Lower lobe of right lung (tissue), 2 donors: ENCODE data around the gene MTERF4. TPM values are rescaled to one million over a fixed set of nuclear protein-coding genes. Genes with fewer than 3 reads are reported as not detected.

Source experiments
- ATAC-seq, 2 donors: fragments of 200-7000 bp; cut with Tn5 transposase; one replicate each; pipeline ENCODE4 v1.9.1; 2020 to 2022; ENCODE audit warnings: mild to moderate bottlenecking in 2 of 2, moderate library complexity in 2 of 2
- DNase-seq: peaks from one replicate; pipeline ENCODE4 v3.0.0-alpha.2; 2020
- H3K27ac ChIP-seq: fragments of 200-600 bp; one replicate; pipeline ENCODE4 v1.8.0; 2022
- H3K27me3 ChIP-seq: fragments of 200-600 bp; one replicate; pipeline ENCODE4 v1.8.0; 2022; ENCODE audit warnings: low read depth
- H3K36me3 ChIP-seq: fragments of 200-600 bp; one replicate; pipeline ENCODE4 v1.8.0; 2022; ENCODE audit warnings: mild to moderate bottlenecking
- H3K4me1 ChIP-seq: fragments of 200-600 bp; one replicate; pipeline ENCODE4 v1.8.0; 2022
- H3K4me3 ChIP-seq: fragments of 200-600 bp; one replicate; pipeline ENCODE4 v1.8.0; 2022; ENCODE audit warnings: mild to moderate bottlenecking
- H3K9me3 ChIP-seq: fragments of 200-600 bp; one replicate; pipeline ENCODE4 v1.8.0; 2022
- intact Hi-C: fragments of 100-400 bp; cut with DNase I; formaldehyde crosslinking; loops from one replicate; pipeline ENCODE4 v1.11.0; 2022
- total RNA-seq: library from RNA; stranded (reverse); fragmentation: NEBNext Ultra II Directional; extraction: Animal tissue kit (Norgen Biotek cat#: 25700); gene quantifications from one replicate; pipeline ENCODE4 v1.2.1, GENCODE V29; 2021
- TF ChIP-seq, protein P1 (sequence below): fragments of 200-600 bp; IDR thresholded peaks from one replicate; pipeline ENCODE4 v1.8.0; 2022; ENCODE audit warnings: antibody characterized with exemption, mild to moderate bottlenecking
- donor health status: DM: no; HTN: yes; CAD: no; lungs with severe emphysema.

The MTERF4 gene
- total RNA-seq, 1 donor from 2014 or later: 32.0 TPM

DNA sequence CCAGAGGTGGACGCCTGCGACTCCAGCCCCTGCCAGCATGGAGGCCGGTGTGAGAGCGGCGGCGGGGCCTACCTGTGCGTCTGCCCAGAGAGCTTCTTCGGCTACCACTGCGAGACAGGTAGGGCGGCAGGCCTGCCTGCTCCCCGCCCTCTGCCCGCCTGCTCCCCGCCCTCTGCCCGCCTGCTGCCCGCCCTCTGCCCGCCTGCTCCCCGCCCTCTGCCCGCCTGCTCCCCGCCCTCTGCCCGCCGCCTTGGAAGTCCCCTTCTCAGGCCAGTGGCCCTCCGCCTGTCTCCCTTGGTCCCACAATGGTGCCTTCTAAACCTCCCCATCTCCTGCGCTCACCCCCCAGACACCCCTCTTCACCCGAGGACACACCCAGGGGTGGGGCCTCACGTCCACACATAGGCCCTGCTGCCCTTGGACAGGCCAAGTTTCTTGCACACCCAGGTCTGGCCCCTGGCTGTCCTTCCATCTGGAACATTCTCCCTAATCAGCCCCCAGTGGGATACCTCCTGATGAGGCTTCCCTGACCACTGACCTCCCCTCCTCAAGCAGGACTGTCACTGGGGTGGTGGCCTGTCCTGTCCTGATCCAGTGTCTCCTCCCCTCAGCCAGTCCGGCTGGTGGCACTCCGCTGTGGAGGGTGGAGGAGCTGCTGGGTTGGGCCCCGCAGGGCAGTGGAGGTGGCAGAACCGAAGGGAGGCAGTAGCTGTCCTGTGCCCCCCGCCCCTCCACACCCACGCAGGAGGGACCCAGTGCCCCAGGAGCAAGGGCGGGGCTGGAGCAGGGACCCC is 37.9 kb downstream of the MTERF4 start:
- intact Hi-C loops: no loop called here
- ATAC-seq (peak; percentile 89 to 91), DNase-seq (peak; percentile 71)
- Histone ChIP-seq H3K27ac (no peak overlapping the region), H3K36me3 (peaks cover 43% of the 10 kb centered on the region), H3K4me3 (peak overlapping the region; percentile 38), H3K4me1 (peaks cover 7% of the 10 kb centered on the region), H3K9me3 (no peaks in the 10 kb centered on the region), H3K27me3 (no peaks in the 10 kb centered on the region)
- TF ChIP-seq, protein P1, sequence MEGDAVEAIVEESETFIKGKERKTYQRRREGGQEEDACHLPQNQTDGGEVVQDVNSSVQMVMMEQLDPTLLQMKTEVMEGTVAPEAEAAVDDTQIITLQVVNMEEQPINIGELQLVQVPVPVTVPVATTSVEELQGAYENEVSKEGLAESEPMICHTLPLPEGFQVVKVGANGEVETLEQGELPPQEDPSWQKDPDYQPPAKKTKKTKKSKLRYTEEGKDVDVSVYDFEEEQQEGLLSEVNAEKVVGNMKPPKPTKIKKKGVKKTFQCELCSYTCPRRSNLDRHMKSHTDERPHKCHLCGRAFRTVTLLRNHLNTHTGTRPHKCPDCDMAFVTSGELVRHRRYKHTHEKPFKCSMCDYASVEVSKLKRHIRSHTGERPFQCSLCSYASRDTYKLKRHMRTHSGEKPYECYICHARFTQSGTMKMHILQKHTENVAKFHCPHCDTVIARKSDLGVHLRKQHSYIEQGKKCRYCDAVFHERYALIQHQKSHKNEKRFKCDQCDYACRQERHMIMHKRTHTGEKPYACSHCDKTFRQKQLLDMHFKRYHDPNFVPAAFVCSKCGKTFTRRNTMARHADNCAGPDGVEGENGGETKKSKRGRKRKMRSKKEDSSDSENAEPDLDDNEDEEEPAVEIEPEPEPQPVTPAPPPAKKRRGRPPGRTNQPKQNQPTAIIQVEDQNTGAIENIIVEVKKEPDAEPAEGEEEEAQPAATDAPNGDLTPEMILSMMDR: no peak

DNA sequence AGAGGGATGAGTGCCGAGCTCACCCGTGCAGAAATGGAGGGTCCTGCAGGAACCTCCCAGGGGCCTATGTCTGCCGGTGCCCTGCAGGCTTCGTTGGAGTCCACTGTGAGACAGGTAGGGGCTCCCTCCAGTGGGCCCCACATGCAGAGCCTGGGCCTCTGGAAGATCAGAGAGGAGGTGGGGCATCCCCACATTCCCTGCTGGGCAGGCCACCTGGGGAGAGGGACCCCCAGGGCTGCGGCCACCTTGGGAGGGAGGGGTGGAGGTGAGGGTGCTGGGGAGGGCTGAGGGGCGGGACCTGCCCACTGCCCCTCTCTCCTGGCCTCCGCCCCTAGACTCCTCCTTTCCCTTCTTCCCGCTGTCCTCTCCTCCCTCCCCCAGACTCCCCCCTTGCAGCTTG is 38.5 kb downstream of the MTERF4 start:
- Histone ChIP-seq H3K4me1 (peaks cover 7% of the 10 kb centered on the region), H3K27me3 (no peaks in the 10 kb centered on the region), H3K36me3 (peaks cover 37% of the 10 kb centered on the region), H3K27ac (no peak overlapping the region), H3K9me3 (no peaks in the 10 kb centered on the region), H3K4me3 (peak overlapping the region; percentile 38)
- DNase-seq (peak; percentile 46), ATAC-seq (peak; percentile 46 to 50)
- TF ChIP-seq, protein P1: no peak
- intact Hi-C loops: no loop called here

DNA sequence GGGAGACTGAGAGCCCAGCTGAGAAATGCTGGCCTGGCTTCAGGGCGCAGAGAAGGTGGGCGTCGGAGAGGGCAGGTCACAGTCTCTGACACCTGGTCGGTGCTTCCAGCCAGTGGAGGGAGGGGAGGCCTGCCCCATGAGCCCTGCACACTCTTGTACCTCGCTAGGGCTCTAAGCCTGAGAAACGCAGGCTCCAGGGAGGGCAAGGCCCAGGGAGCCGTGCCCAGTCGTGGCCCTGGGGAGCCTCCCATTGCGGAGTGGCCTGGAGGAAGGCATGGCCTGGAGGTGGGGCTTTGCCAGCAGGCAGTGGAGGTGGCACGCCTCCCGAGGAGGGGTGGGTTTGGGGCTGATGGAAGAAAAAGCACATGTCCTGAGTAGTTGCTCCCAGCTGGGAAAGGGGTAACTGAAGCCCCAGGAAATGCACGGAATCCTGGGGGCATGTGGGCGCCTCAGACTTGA is 39.0 kb downstream of the MTERF4 start:
- H3K36me3 ChIP-seq: peaks cover 33% of the 10 kb centered on the region
- peak overlapping the region; percentile 38 for H3K4me3 ChIP-seq
- ATAC-seq (peak; percentile 68 to 69), DNase-seq (peak; percentile 61)
- no peaks in the 10 kb centered on the region for H3K9me3 ChIP-seq
- H3K4me1 ChIP-seq: peaks cover 7% of the 10 kb centered on the region
- TF ChIP-seq, protein P1: no peak
- peak overlapping the region; percentile 31 for H3K27ac ChIP-seq
- no peaks in the 10 kb centered on the region for H3K27me3 ChIP-seq
- intact Hi-C loops: no loop called here

DNA sequence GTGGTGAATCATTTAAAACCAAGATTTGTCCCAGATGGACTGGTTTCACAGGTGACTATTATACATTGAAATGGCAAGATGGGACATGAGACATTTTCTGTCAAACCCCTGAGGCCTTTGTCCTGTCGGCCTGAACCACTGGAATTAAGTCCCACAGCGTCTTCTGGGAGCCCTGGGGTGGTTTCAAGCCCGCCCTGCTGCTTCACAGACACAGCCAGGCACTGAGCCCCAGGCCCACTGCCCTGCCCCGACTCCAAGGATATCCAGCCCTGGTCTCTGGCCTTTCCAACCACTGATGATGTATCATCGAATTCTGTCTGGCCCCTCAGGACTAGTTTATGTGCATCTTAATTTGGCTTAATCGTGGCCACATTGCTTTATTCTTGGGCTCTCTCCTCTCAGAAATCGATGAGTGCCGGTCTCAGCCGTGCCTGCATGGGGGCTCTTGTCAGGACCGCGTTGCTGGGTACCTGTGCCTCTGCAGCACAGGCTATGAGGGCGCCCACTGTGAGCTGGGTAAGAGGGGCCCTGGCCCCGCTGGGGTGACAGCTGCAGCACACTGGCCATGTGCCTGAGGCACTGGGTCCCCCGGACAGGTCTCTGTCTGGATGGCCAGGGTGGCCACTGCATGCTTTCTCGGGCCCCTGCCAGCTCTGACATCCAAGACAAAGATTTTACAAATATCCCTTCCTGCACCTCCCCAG is 39.5 kb downstream of the MTERF4 start:
- Histone ChIP-seq H3K27ac (peak overlapping the region; percentile 31), H3K4me3 (no peak overlapping the region), H3K9me3 (no peaks in the 10 kb centered on the region), H3K27me3 (no peaks in the 10 kb centered on the region), H3K36me3 (peaks cover 27% of the 10 kb centered on the region), H3K4me1 (peaks cover 7% of the 10 kb centered on the region)
- ATAC-seq: no peak
- DNase-seq: no peak
- intact Hi-C loops: no loop called here
- TF ChIP-seq, protein P1: no peak

DNA sequence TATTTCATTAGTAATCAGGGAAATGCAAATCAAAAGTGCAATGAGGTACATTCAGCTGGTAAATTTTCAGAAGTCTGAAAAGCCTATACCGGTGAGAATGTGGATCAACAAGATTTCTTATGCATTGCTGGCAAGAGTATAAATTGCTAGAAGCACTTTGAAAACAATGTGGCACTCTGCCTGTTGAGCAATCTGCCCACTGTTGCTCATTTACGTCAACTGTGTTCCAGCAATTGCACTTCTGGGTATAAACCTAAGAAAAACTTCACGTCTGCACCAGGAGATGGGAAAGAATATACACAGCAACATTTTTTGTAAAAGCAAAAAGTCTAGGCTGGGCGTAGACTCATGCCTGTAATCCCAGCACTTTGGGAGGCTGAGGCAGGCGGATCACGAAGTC is 40.8 kb downstream of the MTERF4 start:
- H3K9me3 ChIP-seq: no peaks in the 10 kb centered on the region
- H3K4me3 ChIP-seq: no peak overlapping the region
- H3K4me1 ChIP-seq: peaks cover 7% of the 10 kb centered on the region
- TF ChIP-seq, protein P1: no peak
- no peak overlapping the region for H3K27ac ChIP-seq
- DNase-seq (no peak), ATAC-seq (peak; percentile 27 to 53)
- peaks cover 15% of the 10 kb centered on the region for H3K36me3 ChIP-seq
- H3K27me3 ChIP-seq: no peaks in the 10 kb centered on the region
- intact Hi-C loops: no loop called here
